Measurements from ENCODE around the gene CMTM1. TPM values are rescaled to one million over a fixed set of nuclear protein-coding genes. Genes with fewer than 3 reads are reported as not detected.
A peak's percentile ranks its signal among the peaks of the same experiment; 100 is the strongest.

CMTM1 gene
- polyA plus RNA-seq, 1 donor from 2014 or later = 1.6 TPM

DNA sequence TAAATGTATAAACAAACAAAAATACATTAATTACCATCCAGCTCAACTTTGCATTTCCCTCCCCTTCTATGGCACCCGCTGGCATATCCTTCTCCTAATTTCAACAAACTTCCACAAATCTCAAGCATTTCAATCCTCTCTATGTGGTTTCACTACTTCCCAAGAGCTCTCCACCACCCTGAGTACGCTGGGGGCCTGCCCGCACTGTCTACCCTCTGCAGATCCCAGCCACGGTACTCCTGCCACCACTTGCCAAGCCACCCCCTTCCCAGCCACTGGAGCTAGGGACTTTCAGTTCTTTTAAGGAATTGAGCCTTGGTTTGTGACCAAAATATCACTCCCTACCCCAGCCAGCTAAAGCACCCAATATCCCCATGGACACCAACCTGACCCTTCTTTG lies 18.2 kb upstream of the CMTM1 start:
- H3K9me2 ChIP-seq (ENCODE audit: insufficient read depth, low read length) = no peaks in the 10 kb centered on the region
- H3K4me2 ChIP-seq (ENCODE audit: low read length) = no peak overlapping the region
- H3K36me3 ChIP-seq (ENCODE audit: insufficient read depth, low read length) = no peaks in the 10 kb centered on the region
- H3K4me3 ChIP-seq (ENCODE audit: low read length) = no peak overlapping the region
- no peak overlapping the region for H3K9ac ChIP-seq (ENCODE audit: low read length)
- H3K9me3 ChIP-seq (ENCODE audit: low read length) = no peaks in the 10 kb centered on the region
- H3F3A ChIP-seq (ENCODE audit: insufficient read depth, low read length, poor library complexity, severe bottlenecking) = no peaks in the 10 kb centered on the region
- H4K20me1 ChIP-seq (ENCODE audit: insufficient read depth) = no peaks in the 10 kb centered on the region
- no peak overlapping the region for H3K27ac ChIP-seq (ENCODE audit: low read length)
- TF ChIP-seq EP300 (conservative IDR thresholded peaks at IDR 0.05; ENCODE audit: poor library complexity, severe bottlenecking) (no peak), TAF1 (IDR thresholded peaks at IDR 0.05; ENCODE audit: low read depth) (no peak), EZH2 (IDR thresholded peaks at IDR 0.05; ENCODE audit: borderline replicate concordance, insufficient read depth, low read length, poor library complexity, severe bottlenecking) (no peak), RAD21 (conservative IDR thresholded peaks at IDR 0.05) (no peak), POLR2AphosphoS5 (IDR thresholded peaks at IDR 0.05) (no peak), MXI1 (conservative IDR thresholded peaks at IDR 0.05; ENCODE audit: poor library complexity, severe bottlenecking) (no peak), SMC3 (conservative IDR thresholded peaks at IDR 0.05; ENCODE audit: poor library complexity) (no peak)
- TF ChIP-seq, protein P1, sequence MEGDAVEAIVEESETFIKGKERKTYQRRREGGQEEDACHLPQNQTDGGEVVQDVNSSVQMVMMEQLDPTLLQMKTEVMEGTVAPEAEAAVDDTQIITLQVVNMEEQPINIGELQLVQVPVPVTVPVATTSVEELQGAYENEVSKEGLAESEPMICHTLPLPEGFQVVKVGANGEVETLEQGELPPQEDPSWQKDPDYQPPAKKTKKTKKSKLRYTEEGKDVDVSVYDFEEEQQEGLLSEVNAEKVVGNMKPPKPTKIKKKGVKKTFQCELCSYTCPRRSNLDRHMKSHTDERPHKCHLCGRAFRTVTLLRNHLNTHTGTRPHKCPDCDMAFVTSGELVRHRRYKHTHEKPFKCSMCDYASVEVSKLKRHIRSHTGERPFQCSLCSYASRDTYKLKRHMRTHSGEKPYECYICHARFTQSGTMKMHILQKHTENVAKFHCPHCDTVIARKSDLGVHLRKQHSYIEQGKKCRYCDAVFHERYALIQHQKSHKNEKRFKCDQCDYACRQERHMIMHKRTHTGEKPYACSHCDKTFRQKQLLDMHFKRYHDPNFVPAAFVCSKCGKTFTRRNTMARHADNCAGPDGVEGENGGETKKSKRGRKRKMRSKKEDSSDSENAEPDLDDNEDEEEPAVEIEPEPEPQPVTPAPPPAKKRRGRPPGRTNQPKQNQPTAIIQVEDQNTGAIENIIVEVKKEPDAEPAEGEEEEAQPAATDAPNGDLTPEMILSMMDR (IDR thresholded peaks at IDR 0.05; ENCODE audit: poor library complexity, severe bottlenecking) = no peak
- TF ChIP-seq, protein P2, sequence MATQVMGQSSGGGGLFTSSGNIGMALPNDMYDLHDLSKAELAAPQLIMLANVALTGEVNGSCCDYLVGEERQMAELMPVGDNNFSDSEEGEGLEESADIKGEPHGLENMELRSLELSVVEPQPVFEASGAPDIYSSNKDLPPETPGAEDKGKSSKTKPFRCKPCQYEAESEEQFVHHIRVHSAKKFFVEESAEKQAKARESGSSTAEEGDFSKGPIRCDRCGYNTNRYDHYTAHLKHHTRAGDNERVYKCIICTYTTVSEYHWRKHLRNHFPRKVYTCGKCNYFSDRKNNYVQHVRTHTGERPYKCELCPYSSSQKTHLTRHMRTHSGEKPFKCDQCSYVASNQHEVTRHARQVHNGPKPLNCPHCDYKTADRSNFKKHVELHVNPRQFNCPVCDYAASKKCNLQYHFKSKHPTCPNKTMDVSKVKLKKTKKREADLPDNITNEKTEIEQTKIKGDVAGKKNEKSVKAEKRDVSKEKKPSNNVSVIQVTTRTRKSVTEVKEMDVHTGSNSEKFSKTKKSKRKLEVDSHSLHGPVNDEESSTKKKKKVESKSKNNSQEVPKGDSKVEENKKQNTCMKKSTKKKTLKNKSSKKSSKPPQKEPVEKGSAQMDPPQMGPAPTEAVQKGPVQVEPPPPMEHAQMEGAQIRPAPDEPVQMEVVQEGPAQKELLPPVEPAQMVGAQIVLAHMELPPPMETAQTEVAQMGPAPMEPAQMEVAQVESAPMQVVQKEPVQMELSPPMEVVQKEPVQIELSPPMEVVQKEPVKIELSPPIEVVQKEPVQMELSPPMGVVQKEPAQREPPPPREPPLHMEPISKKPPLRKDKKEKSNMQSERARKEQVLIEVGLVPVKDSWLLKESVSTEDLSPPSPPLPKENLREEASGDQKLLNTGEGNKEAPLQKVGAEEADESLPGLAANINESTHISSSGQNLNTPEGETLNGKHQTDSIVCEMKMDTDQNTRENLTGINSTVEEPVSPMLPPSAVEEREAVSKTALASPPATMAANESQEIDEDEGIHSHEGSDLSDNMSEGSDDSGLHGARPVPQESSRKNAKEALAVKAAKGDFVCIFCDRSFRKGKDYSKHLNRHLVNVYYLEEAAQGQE (IDR thresholded peaks at IDR 0.05; ENCODE audit: borderline replicate concordance) = no peak
- no peaks in the 10 kb centered on the region for H3K79me2 ChIP-seq (replicated peaks; ENCODE audit: insufficient read depth, low read length)
- no peaks in the 10 kb centered on the region for H3K27me3 ChIP-seq (ENCODE audit: insufficient read depth, low read depth, low read length)
- H2AFZ ChIP-seq (ENCODE audit: low read depth, low read length) = no peak overlapping the region

DNA sequence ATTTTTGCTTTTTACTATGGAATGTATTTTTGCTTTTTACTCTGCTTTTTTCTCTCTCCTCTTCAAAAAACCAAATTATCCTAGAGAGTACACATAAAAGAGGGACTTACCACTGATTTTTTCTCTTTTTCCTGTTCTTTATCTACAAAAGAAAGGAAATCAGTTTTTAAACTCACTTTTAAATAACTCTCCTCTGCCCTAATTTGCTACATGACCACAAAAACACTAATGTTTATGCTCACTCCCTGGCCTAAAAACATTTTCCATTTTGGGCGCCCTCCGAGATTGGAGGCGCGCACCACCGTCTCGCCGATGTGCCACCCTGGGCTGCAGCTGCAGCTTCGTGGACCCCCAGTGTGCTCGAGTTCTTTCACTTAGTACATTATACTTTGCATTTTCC lies 17.4 kb upstream of the CMTM1 start:
- TF ChIP-seq EP300 (conservative IDR thresholded peaks at IDR 0.05; ENCODE audit: poor library complexity, severe bottlenecking) (no peak), TAF1 (IDR thresholded peaks at IDR 0.05; ENCODE audit: low read depth) (no peak), SMC3 (conservative IDR thresholded peaks at IDR 0.05; ENCODE audit: poor library complexity) (no peak), POLR2AphosphoS5 (IDR thresholded peaks at IDR 0.05) (no peak), EZH2 (IDR thresholded peaks at IDR 0.05; ENCODE audit: borderline replicate concordance, insufficient read depth, low read length, poor library complexity, severe bottlenecking) (no peak), MXI1 (conservative IDR thresholded peaks at IDR 0.05; ENCODE audit: poor library complexity, severe bottlenecking) (no peak), RAD21 (conservative IDR thresholded peaks at IDR 0.05) (no peak)
- TF ChIP-seq, protein P2 (IDR thresholded peaks at IDR 0.05; ENCODE audit: borderline replicate concordance) = no peak
- TF ChIP-seq, protein P1 (IDR thresholded peaks at IDR 0.05; ENCODE audit: poor library complexity, severe bottlenecking) = no peak
- Histone ChIP-seq H3K9me2 (ENCODE audit: insufficient read depth, low read length) (no peaks in the 10 kb centered on the region), H3K9me3 (ENCODE audit: low read length) (no peaks in the 10 kb centered on the region), H4K20me1 (ENCODE audit: insufficient read depth) (no peaks in the 10 kb centered on the region), H3K27me3 (ENCODE audit: insufficient read depth, low read depth, low read length) (no peaks in the 10 kb centered on the region), H2AFZ (ENCODE audit: low read depth, low read length) (no peak overlapping the region), H3K36me3 (ENCODE audit: insufficient read depth, low read length) (no peaks in the 10 kb centered on the region), H3F3A (ENCODE audit: insufficient read depth, low read length, poor library complexity, severe bottlenecking) (no peaks in the 10 kb centered on the region), H3K79me2 (replicated peaks; ENCODE audit: insufficient read depth, low read length) (no peaks in the 10 kb centered on the region), H3K27ac (ENCODE audit: low read length) (no peak overlapping the region), H3K4me2 (ENCODE audit: low read length) (peak overlapping the region; percentile 51), H3K4me3 (ENCODE audit: low read length) (peak overlapping the region; percentile 74), H3K9ac (ENCODE audit: low read length) (peak overlapping the region; percentile 79)
